NOMO-1 (cell line): ENCODE data around the gene TBL3.

ENCODE experiments used
- DNase-seq, 2 experiments: peaks; one replicate each; lab custom pipeline; 2025; ENCODE audit not compliant: unreplicated experiment in 2 of 2; lab: John Stamatoyannopoulos, UW

TBL3 gene

GRCh38 chr16:2013527-2013926, 41.7 kb downstream of the TBL3 start:
- no peak for DNase-seq

DNA sequence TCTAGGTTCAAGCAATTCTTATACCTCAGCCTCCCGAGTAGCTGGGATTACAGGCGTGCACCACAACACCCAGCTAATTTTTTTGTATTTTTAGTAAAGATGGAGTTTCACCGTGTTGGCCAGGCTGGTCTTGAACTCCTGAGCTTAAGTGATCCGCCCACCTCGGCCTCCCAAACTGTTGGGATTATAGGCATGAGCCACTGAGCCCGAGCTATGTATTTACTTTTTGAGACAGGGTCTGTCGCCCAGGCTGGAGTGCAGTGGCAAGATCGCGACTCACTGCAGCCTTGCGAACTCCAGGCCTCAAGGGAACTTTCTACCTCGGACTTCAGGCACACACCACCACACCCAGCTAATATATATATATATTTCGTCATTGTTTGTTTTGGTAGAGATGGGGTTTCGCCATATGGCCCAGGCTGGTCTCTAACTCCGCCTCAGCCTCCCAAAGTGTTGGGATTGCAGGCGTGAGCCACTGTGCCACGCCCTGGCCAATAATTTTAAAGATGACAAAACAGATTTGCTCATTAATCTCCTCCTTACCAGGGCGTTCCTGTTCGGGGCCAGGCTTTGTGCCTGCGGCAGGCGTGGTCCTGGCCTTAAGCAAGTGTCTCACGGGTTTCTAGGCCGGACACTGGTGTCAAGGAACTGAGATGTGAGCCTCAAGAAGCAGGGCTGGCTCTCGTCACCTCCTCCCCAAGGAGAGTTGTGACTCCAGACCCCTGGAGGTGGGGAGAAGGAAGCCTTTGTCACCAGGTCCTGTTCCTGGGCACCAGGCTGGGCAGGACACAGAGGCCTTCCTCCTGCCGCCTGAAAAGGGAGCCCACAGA, 43.5 kb downstream of the TBL3 start:
- peak; percentile 93 for DNase-seq

DNA sequence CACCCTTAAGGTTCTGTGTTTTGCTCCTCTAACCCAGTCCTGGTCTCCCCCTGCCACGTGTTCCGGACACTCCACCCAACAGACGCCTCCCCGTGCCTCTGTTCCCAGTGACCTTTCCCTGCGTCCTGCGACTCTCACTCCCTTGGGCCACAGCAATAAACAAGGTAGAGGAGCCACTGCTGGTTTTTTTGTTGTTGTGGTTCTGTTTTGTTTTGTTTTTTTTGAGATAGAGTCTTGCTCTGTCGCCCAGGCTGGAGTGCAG, 44.0 kb downstream of the TBL3 start:
- DNase-seq: no peak

GRCh38 chr16:2016407-2016922, 44.6 kb downstream of the TBL3 start:
- no peak for DNase-seq

DNA sequence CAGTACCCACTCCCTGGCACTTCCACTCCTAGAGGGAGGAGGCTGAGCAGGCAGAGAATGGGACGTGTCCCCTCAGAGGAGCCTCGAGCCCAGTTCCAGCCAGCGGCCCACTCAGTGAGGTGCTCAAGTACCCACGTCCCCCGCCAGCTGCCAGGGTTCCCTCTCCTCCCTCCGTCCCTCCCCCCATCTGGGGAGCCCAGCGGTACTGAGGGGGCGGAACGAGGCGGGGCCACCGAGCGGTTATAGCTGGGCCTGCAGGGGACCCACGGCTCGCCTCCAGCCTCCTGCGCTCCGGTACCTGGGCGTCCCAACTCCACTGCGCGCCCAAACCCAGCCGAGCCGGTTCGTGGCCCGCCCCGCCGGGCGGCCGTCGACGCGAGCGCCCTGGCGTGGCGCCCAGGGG, 47.7 kb downstream of the TBL3 start, which contains the start of gene NPW:
NPW (plus strand) TSS at position 268 of the 403 bp plus-strand sequence.
- DNase-seq: no peak

DNA sequence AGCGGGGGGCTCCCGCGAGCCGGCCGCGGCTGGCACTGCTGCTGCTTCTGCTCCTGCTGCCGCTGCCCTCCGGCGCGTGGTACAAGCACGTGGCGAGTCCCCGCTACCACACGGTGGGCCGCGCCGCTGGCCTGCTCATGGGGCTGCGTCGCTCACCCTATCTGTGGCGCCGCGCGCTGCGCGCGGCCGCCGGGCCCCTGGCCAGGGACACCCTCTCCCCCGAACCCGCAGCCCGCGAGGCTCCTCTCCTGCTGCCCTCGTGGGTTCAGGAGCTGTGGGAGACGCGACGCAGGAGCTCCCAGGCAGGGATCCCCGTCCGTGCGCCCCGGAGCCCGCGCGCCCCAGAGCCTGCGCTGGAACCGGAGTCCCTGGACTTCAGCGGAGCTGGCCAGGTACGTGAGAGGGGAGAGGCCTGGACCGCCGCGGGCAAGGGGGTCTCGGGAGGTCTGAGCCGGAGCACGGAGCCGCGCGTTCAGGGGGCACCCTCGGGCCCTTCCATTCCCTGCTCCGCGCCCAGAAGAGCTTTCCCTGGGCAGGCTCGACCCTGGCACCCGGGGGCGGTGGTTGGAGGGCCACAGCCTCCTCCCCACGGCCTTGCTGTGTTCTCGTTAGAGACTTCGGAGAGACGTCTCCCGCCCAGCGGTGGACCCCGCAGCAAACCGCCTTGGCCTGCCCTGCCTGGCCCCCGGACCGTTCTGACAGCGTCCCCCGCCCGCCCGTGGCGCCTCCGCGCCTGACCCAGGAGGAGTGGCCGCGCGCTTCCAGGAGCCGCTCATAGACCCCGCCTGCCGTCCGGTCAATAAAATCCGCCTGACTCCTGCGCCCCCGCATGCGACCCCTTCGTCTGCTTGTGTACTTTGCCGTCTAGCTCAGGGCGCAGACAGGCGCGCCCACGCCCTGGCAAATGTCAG, 48.3 kb downstream of the TBL3 start:
- DNase-seq: no peak

- DNase-seq: no peak
Observed at GRCh38 chr16:2022723-2023091, 50.9 kb downstream of the TBL3 start.

- peak; percentile 76 to 81 for DNase-seq
Observed at GRCh38 chr16:2023092-2024031, 51.5 kb downstream of the TBL3 start.

DNA sequence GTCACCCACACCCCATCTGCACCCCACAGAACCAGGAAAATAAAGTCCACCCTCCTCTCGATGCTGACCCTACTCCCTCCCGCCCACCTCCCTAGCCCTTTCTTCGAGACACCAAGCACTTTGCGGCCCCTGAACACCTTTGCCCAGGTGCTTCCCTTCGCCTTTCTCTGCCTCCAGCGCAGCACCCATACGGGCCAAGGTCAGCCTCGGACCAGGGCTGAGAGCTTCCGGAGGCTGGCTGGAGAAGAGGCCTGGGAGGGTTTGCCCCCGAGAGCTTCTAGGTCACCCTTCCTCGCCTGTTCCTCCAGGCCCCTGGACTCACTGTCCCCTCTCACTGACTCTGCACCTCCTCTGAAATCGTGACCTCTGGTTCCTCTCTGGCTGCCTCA, 52.2 kb downstream of the TBL3 start:
- no peak for DNase-seq

GRCh38 chr16:2025251-2025650, 53.4 kb downstream of the TBL3 start:
- DNase-seq: no peak

GRCh38 chr16:2025878-2026460, 54.1 kb downstream of the TBL3 start:
- no peak for DNase-seq

DNA sequence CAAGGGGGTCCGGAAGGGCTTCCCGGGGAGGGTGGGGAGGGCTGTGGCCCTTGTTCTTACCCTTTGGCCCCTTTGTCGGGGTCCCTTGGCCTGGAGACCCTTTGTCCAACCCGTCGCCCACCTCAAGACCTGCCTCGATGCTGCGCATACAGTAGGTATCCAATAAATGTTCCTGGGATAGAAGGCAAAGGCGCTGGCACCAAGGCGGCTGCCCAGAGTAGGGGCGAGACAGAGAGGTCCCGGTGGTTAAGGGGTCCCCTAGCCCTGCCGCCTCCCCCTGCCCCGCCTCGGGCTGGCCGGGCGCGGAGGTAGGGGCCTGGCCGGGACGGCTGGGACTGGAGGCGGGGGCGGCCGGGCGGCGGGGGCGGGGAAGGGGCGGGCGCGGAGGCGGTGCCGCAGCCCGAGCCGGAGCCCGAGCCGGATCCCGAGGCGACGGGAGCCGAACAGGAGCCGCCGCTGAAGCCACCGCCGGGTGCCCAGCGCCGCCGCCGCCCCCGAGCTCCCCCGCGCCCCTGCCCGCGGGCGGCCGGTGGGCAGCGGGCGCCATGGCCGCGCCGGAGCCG, 54.7 kb downstream of the TBL3 start, which contains the start of gene NHERF2:
NHERF2 (plus strand) TSS at position 442 of the 563 bp plus-strand sequence; CDS start at position 546, 104 bp downstream.
- no peak for DNase-seq

GRCh38 chr16:2027024-2028010, 55.5 kb downstream of the TBL3 start:
- DNase-seq: peak in 1 of 2 experiments; percentile 10

DNA sequence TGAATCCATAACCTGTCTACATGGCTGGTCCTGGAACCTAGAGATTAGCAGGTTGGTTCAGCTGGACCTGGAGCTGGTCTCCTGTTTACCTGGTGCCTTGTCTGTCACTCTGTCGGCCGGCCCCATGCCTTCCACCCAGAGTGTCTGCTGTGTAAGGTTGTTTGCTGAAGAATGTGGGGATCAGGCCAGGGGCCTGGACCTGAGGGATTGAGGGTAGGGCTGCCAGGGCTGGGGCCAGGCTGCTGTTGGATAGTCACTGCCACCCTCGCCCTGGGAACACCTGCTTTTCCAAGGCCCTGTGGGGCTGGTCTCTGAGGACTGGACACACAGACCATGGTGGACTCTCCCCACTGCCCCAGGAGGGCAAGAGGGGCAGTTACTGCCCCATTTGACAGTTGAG, 56.3 kb downstream of the TBL3 start:
- DNase-seq: no peak

DNA sequence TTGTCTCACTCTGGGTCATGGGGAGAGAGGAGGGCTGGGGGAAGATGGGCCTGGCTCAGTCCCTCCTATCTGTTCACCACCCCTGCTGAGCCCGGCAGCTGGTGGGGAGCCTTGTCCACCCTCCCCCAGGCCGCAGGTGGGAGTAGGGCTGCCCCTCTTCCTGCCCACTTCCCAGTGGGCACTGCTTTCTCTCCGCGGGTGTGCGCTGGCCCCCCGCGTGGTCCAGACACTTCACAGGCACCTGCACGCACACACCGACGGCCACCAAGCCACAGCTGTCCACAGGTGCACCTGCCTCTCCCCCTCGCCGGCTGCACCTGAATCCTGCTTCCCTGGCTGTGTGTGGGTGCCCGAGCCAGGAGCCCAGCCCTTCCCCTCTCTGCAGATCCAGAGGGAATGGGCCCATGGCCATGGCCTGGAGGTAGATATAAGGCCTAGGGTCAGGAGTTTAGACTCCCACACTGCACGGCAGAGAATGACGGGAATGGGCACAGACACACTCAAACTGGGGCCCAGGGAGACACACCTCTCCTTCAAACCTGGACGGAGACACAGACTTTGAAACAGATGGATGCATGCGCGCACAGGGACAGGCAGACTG, 56.9 kb downstream of the TBL3 start:
- DNase-seq: no peak

DNA sequence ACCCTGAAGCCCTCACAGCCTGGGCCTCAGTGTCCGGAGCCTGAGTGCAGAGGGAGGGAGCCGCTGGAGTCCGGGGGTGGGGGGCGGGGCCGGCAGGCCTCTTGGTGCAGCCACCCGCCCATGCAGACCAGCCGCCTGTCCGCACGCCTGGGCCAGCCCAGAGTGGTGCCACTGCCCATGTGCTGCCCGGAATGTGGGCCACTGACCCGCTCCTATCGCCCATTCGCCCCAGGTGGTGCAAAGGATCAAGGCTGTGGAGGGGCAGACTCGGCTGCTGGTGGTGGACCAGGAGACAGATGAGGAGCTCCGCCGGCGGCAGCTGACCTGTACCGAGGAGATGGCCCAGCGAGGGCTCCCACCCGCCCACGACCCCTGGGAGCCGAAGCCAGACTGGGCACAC, 57.5 kb downstream of the TBL3 start:
- no peak for DNase-seq

- no peak for DNase-seq
Observed at GRCh38 chr16:2030036-2030435, 58.2 kb downstream of the TBL3 start.

DNA sequence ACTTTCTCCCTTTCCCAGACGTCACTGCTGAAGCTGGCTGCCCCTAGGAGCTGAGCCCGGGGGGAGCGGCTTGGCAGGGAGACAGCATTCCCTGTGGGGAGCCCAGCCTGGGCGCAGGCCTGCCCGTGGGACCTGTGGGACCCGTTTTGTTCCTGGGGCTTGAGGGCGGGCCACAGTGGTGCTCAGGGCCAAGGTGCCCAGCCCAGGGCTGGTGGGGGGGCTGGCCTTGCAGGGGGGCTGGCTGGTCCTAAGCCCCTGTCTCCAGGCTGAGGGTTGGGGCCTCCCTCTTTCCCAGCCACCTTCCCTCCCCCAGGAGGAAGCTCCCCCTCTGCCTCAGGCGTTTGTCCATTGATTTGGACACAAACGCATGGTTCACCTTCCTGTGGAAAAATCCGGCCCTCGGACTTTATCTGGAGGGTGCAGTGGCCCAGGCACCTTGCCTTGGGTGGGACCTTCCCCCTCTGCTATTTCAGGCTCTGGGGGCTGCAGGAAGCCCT, 59.3 kb downstream of the TBL3 start:
- no peak for DNase-seq
